HepG2 (cell line): ENCODE results near the gene GABRG3. TPM values are rescaled to one million over a fixed set of nuclear protein-coding genes. Genes with fewer than 3 reads are reported as not detected.

Experiments used
- ATAC-seq: fragments of 200-7000 bp; cut with Tn5 transposase; 3 replicates; pipeline ENCODE4 v1.9.1; 2020; ENCODE audit warnings: mild to moderate bottlenecking, moderate library complexity
- BruUV-seq: library from RNA; stranded (reverse); fragments of 400-500 nt; replicated peaks from 2 replicates; lab custom pipeline; 2021; lab: Mats Ljungman, UMichigan
- CTCF ChIA-PET: fragments of 300-600 bp; formaldehyde crosslinking; extraction: SDS; loops from one replicate; lab custom pipeline; 2021; ENCODE audit warnings: low total read pairs, inconsistent platforms, low intra/inter-chr PET ratio; lab: Yijun Ruan, JAX
- POLR2A ChIA-PET: fragments of 350-600 bp; sonication (Branson Sonifier 250); formaldehyde crosslinking; loops from one replicate; lab custom pipeline; 2020; ENCODE audit warnings: antibody characterized with exemption, inconsistent platforms; lab: Yijun Ruan, JAX
- DNase-seq: peaks from one replicate; pipeline ENCODE4 v3.0.0-alpha.2; 2015; ENCODE audit warnings: low spot score
- FAIRE-seq: peaks from 3 replicates; lab custom pipeline; 2011; peaks lifted over from hg19 to GRCh38; lab: Jason Lieb, UNC
- H2AFZ ChIP-seq: one replicate; pipeline ENCODE4 v1.6.1; 2011; ENCODE audit warnings: low read length, inconsistent platforms
- H3K27ac ChIP-seq: fragments of 300-600 bp; 3 replicates; pipeline ENCODE4 v1.8.0; 2011; ENCODE audit warnings: mixed run types, mild to moderate bottlenecking, mixed read lengths, low read length, inconsistent platforms; ENCODE audit not compliant: insufficient read depth; ENCODE audit errors: extremely low read length
- H3K27me3 ChIP-seq, 2 experiments: fragments of 200-600 bp in 1 of 2; 2 replicates in 1 of 2; 3 replicates in 1 of 2; pipeline versions ENCODE4 v1.6.0 to v1.8.0; 2011; ENCODE audit warnings: low read length in 2 of 2, mild to moderate bottlenecking in 2 of 2, moderate library complexity in 2 of 2, inconsistent platforms in 1 of 2; ENCODE audit not compliant: insufficient read depth in 2 of 2, control insufficient read depth in 1 of 2
- H3K36me3 ChIP-seq, 2 experiments: fragments of 200-600 bp in 1 of 2; replicated peaks in 1 of 2; 2 replicates in 1 of 2; 3 replicates in 1 of 2; pipeline versions ENCODE4 v1.5.1 to v1.8.0; 2011; ENCODE audit warnings: low read length in 2 of 2, inconsistent platforms in 1 of 2; ENCODE audit not compliant: insufficient read depth in 2 of 2, control insufficient read depth in 1 of 2
- H3K4me1 ChIP-seq: 2 replicates; pipeline ENCODE4 v1.5.1; 2012; ENCODE audit warnings: low read length, inconsistent platforms; ENCODE audit not compliant: insufficient read depth
- H3K4me2 ChIP-seq: 2 replicates; pipeline ENCODE4 v1.6.0; 2011; ENCODE audit warnings: low read depth, low read length, inconsistent platforms
- H3K4me3 ChIP-seq, 3 experiments: fragments of 200-600 bp in 1 of 3; sonication (generic), shearing (Covaris generic) in 1 of 3; replicated peaks in 1 of 3; 2 replicates each; pipeline ENCODE4 v1.5.1; 2011 to 2016; ENCODE audit warnings: low read length in 3 of 3, inconsistent platforms in 2 of 3, low read depth in 2 of 3, mild to moderate bottlenecking in 2 of 3, control low read depth in 1 of 3, mixed read lengths in 1 of 3; ENCODE audit not compliant: insufficient read depth in 1 of 3
- H3K79me2 ChIP-seq: one replicate; pipeline ENCODE4 v1.6.1; 2011; ENCODE audit warnings: low read length, inconsistent platforms; ENCODE audit not compliant: insufficient read depth
- H3K9ac ChIP-seq: 2 replicates; pipeline ENCODE4 v1.6.0; 2011; ENCODE audit warnings: mild to moderate bottlenecking, low read depth, low read length, inconsistent platforms; ENCODE audit not compliant: insufficient read depth
- H3K9me3 ChIP-seq: 2 replicates; pipeline ENCODE4 v1.5.1; 2012; ENCODE audit warnings: mild to moderate bottlenecking, low read length
- H4K20me1 ChIP-seq: 2 replicates; pipeline ENCODE4 v1.6.0; 2011; ENCODE audit warnings: inconsistent platforms, mild to moderate bottlenecking, low read length, moderate library complexity; ENCODE audit not compliant: insufficient read depth
- DR1 ChIP-seq: sonication (generic); formaldehyde crosslinking; IDR thresholded peaks from 2 replicates; pipeline ENCODE4 v1.8.0; 2021; ENCODE audit warnings: mild to moderate bottlenecking, missing genetic modification reagents, inconsistent platforms
- STAG1 ChIP-seq: sonication (generic); formaldehyde crosslinking; IDR thresholded peaks from 2 replicates; pipeline ENCODE4 v1.4.0; 2020; ENCODE audit warnings: missing genetic modification reagents
- ZNF350 ChIP-seq: sonication (generic); formaldehyde crosslinking; IDR thresholded peaks from 2 replicates; pipeline ENCODE4 v1.4.0; 2020; ENCODE audit warnings: mild to moderate bottlenecking, low read depth, missing genetic modification reagents, borderline replicate concordance
- WGBS: methylation state at CpG from one replicate; pipeline ENCODE4 v1.1.6; 2017; ENCODE audit warnings: low lambda C conversion rate; 5-methylcytosine and 5-hydroxymethylcytosine counted together
- in situ Hi-C: cut with HindIII; loops from 2 replicates; pipeline ENCODE4 v1.10.0; 2017; ENCODE audit warnings: low pct_unique_long_range_greater_than_20kb; ENCODE audit not compliant: extremely low pct_ligation_motif_present
- intact Hi-C: fragments of 100-400 bp; cut with micrococcal nuclease; formaldehyde crosslinking; loops from one replicate; pipeline ENCODE4 v1.10.0; 2022; ENCODE audit not compliant: unreplicated experiment
- polyA plus RNA-seq, 8 experiments: library from polyadenylated mRNA; depleted of rRNA in 3 of 8; stranded (reverse) in 7 of 8; unstranded in 1 of 8; fragments of >200 nt; fragmentation: Illumina TruSeq in 4 of 8; extraction: Trizol in 4 of 8; gene quantifications; 2 replicates each; pipeline versions ENCODE4 v1.2.1 to v1.2.3, GENCODE V29; 2011 to 2016; ENCODE audit warnings: low read depth in 4 of 8, missing spikeins in 1 of 8, mixed read lengths in 1 of 8; ENCODE audit not compliant: insufficient read depth in 1 of 8
- total RNA-seq, 5 experiments: library from RNA; depleted of rRNA; stranded (reverse); fragments of >200 nt; fragmentation: Illumina TruSeq; extraction: Trizol; gene quantifications; 2 replicates each; pipeline ENCODE4 v1.2.3, GENCODE V29; 2016; ENCODE audit warnings: low read depth in 1 of 5
- TF ChIP-seq, protein P1 (sequence below): sonication (generic); formaldehyde crosslinking; IDR thresholded peaks from 2 replicates; pipeline ENCODE4 v1.5.0; 2020; ENCODE audit warnings: mild to moderate bottlenecking, missing genetic modification reagents, moderate library complexity
- TF ChIP-seq, protein P2 (sequence below): sonication (generic); formaldehyde crosslinking; IDR thresholded peaks from 2 replicates; pipeline ENCODE4 v1.5.0; 2020; ENCODE audit warnings: mild to moderate bottlenecking, missing genetic modification reagents

Gene GABRG3
- total and polyA plus RNA-seq, 2 of the 13 experiments (the other 11 are each of a cell fraction or from before 2014, with no cell fraction given) = not detected

DNA sequence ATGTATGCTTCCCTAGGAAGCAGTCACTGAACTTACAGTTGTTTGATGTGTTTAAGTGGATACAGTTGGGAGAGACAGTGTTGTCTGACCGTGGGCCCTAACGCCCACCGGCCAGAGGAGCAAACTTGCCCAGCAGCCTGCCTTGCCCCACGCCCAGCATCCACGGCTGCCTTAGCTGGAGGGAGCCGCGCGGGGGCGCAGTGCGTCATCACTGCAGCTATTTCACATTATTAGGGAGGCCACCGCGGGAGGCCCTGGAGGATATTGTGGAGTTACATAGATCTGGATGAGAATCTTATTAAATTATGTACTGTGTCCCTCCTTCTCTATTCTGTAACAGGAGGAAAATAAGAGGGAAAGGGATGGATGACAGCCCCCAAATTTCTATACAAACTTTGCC is 267.2 kb downstream of the GABRG3 start:
- Histone ChIP-seq H3K9ac (no peak overlapping the region), H3K4me2 (no peak overlapping the region), H3K27me3 (no peaks in the 10 kb centered on the region), H3K4me3 (no peak overlapping the region), H3K36me3 (no peaks in the 10 kb centered on the region), H2AFZ (no peak overlapping the region), H3K79me2 (no peaks in the 10 kb centered on the region), H3K4me1 (no peaks in the 10 kb centered on the region), H4K20me1 (no peaks in the 10 kb centered on the region), H3K27ac (no peak overlapping the region), H3K9me3 (no peaks in the 10 kb centered on the region)
- FAIRE-seq (no peak), DNase-seq (no peak), ATAC-seq (peak; percentile 62; the same call in 2 of the 3 replicates)
- no TSS peak for BruUV-seq
- in situ Hi-C loops = no loop called here
- intact Hi-C loops = loop anchor here (2.0 kb wide), 1 partner anchor 121 kb away; no protein-coding TSS in a partner anchor
- ChIA-PET CTCF (no interaction called here), POLR2A (no interaction called here)
- WGBS = 32% methylated on average over 10 of the region's 12 CpGs
- TF ChIP-seq, protein P1, sequence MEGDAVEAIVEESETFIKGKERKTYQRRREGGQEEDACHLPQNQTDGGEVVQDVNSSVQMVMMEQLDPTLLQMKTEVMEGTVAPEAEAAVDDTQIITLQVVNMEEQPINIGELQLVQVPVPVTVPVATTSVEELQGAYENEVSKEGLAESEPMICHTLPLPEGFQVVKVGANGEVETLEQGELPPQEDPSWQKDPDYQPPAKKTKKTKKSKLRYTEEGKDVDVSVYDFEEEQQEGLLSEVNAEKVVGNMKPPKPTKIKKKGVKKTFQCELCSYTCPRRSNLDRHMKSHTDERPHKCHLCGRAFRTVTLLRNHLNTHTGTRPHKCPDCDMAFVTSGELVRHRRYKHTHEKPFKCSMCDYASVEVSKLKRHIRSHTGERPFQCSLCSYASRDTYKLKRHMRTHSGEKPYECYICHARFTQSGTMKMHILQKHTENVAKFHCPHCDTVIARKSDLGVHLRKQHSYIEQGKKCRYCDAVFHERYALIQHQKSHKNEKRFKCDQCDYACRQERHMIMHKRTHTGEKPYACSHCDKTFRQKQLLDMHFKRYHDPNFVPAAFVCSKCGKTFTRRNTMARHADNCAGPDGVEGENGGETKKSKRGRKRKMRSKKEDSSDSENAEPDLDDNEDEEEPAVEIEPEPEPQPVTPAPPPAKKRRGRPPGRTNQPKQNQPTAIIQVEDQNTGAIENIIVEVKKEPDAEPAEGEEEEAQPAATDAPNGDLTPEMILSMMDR (CRISPR knock-in tag) = peak; percentile 32; the same call in 1 of the 2 replicates
- TF ChIP-seq ZNF350 (CRISPR knock-in tag) (no peak), STAG1 (CRISPR knock-in tag) (peak; percentile 14; the same call in 1 of the 2 replicates), DR1 (CRISPR knock-in tag) (no peak)
- TF ChIP-seq, protein P2, sequence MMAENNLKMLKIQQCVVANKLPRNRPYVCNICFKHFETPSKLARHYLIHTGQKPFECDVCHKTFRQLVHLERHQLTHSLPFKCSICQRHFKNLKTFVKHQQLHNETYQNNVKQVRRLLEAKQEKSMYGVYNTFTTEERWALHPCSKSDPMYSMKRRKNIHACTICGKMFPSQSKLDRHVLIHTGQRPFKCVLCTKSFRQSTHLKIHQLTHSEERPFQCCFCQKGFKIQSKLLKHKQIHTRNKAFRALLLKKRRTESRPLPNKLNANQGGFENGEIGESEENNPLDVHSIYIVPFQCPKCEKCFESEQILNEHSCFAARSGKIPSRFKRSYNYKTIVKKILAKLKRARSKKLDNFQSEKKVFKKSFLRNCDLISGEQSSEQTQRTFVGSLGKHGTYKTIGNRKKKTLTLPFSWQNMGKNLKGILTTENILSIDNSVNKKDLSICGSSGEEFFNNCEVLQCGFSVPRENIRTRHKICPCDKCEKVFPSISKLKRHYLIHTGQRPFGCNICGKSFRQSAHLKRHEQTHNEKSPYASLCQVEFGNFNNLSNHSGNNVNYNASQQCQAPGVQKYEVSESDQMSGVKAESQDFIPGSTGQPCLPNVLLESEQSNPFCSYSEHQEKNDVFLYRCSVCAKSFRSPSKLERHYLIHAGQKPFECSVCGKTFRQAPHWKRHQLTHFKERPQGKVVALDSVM (CRISPR knock-in tag) = peak; percentile 57; the same call in 1 of the 2 replicates
